Loucy (cell line): ENCODE measurements around the gene DPAGT1.

Experiments used
- H2AFZ ChIP-seq: fragments of 200-600 bp; sonication (generic); 2 replicates; pipeline ENCODE4 v1.6.0; 2016; ENCODE audit warnings: antibody characterized with exemption, mild to moderate bottlenecking, low read length, moderate library complexity
- H3F3A ChIP-seq: fragments of 200-600 bp; 2 replicates; pipeline ENCODE4 v1.6.0; 2016; ENCODE audit warnings: antibody characterized with exemption, low read depth, mild to moderate bottlenecking
- H3K27me3 ChIP-seq: fragments of 200-600 bp; sonication (generic); 2 replicates; pipeline ENCODE4 v1.6.1; 2014; ENCODE audit warnings: low read length, mild to moderate bottlenecking; ENCODE audit not compliant: insufficient read depth, poor library complexity, severe bottlenecking
- H3K36me3 ChIP-seq: fragments of 200-600 bp; sonication (generic); 2 replicates; pipeline ENCODE4 v1.6.1; 2016; ENCODE audit warnings: low read length; ENCODE audit not compliant: insufficient read depth
- H3K4me1 ChIP-seq: fragments of 200-600 bp; sonication (generic); 2 replicates; pipeline ENCODE4 v1.5.1; 2014; ENCODE audit warnings: low read length, mild to moderate bottlenecking; ENCODE audit not compliant: insufficient read depth, poor library complexity, severe bottlenecking
- H3K4me2 ChIP-seq: fragments of 200-600 bp; sonication (generic); 2 replicates; pipeline ENCODE4 v1.6.0; 2014; ENCODE audit warnings: antibody characterized with exemption, low read length, low read depth, mild to moderate bottlenecking; ENCODE audit not compliant: poor library complexity, severe bottlenecking
- H3K4me3 ChIP-seq: fragments of 200-600 bp; sonication (generic); 2 replicates; pipeline ENCODE4 v1.5.1; 2014; ENCODE audit warnings: low read length, mild to moderate bottlenecking, mixed read lengths; ENCODE audit not compliant: poor library complexity, severe bottlenecking
- H3K79me2 ChIP-seq: fragments of 200-600 bp; sonication (generic); 2 replicates; pipeline ENCODE4 v1.6.1; 2014; ENCODE audit warnings: low read length; ENCODE audit not compliant: insufficient read depth
- H3K9ac ChIP-seq: fragments of 200-600 bp; sonication (generic); 2 replicates; pipeline ENCODE4 v1.6.0; 2014; ENCODE audit warnings: mild to moderate bottlenecking, low read depth, low read length, moderate library complexity; ENCODE audit not compliant: poor library complexity, severe bottlenecking
- H3K9me2 ChIP-seq: fragments of 200-600 bp; sonication (generic); replicated peaks from 2 replicates; pipeline ENCODE4 v1.6.1; 2016; ENCODE audit warnings: low read depth, low read length, mixed read lengths
- H3K9me3 ChIP-seq: fragments of 200-600 bp; sonication (generic); 2 replicates; pipeline ENCODE4 v1.6.1; 2014; ENCODE audit warnings: mild to moderate bottlenecking, antibody characterized with exemption, low read length, low read depth; ENCODE audit not compliant: insufficient read depth
- H4K20me1 ChIP-seq: fragments of 200-600 bp; sonication (generic); 2 replicates; pipeline ENCODE4 v1.6.0; 2014; ENCODE audit warnings: antibody characterized with exemption, low read length, mild to moderate bottlenecking; ENCODE audit not compliant: insufficient read depth, poor library complexity, severe bottlenecking
- CTCF ChIP-seq: fragments of 200-600 bp; sonication (generic); conservative IDR thresholded peaks from 2 replicates; pipeline ENCODE4 v1.5.1; 2014; ENCODE audit warnings: mild to moderate bottlenecking, antibody characterized with exemption, low read length
- EZH2phosphoT487 ChIP-seq: fragments of 200-600 bp; IDR thresholded peaks from 2 replicates; pipeline ENCODE4 v1.6.1; 2018; ENCODE audit warnings: antibody characterized with exemption, mild to moderate bottlenecking, moderate library complexity, borderline replicate concordance

The DPAGT1 gene

GRCh38 chr11:119116235-119116594, 14.6 kb upstream of the DPAGT1 start:
- H2AFZ ChIP-seq = no peak overlapping the region
- no peaks in the 10 kb centered on the region for H3K9me2 ChIP-seq
- H4K20me1 ChIP-seq = no peaks in the 10 kb centered on the region
- H3K4me2 ChIP-seq = no peak overlapping the region
- no peaks in the 10 kb centered on the region for H3K9me3 ChIP-seq
- no peak overlapping the region for H3K9ac ChIP-seq
- H3K79me2 ChIP-seq = 0 out of 2 replicates have a peak, but pooled peaks cover 5% of the 10 kb centered on the region
- TF ChIP-seq EZH2phosphoT487 (no peak), CTCF (no peak)
- peaks cover 7% of the 10 kb centered on the region for H3K4me1 ChIP-seq
- H3K36me3 ChIP-seq = peaks cover 11% of the 10 kb centered on the region; the same call in 1 of the 2 replicates
- H3F3A ChIP-seq = peaks cover 3% of the 10 kb centered on the region
- H3K4me3 ChIP-seq = no peak overlapping the region
- H3K27me3 ChIP-seq = no peaks in the 10 kb centered on the region

- H3K4me1 ChIP-seq = peaks cover 4% of the 10 kb centered on the region
- peaks cover 3% of the 10 kb centered on the region for H3F3A ChIP-seq
- no peaks in the 10 kb centered on the region for H4K20me1 ChIP-seq
- no peaks in the 10 kb centered on the region for H3K9me2 ChIP-seq
- H3K9me3 ChIP-seq = no peaks in the 10 kb centered on the region
- H3K4me2 ChIP-seq = no peak overlapping the region
- no peak overlapping the region for H3K9ac ChIP-seq
- H2AFZ ChIP-seq = no peak overlapping the region
- no peaks in the 10 kb centered on the region for H3K27me3 ChIP-seq
- no peak for TF ChIP-seq CTCF
- no peak for TF ChIP-seq EZH2phosphoT487
- H3K79me2 ChIP-seq = 0 out of 2 replicates have a peak, but pooled peaks cover 5% of the 10 kb centered on the region
- peaks cover 11% of the 10 kb centered on the region; the same call in 1 of the 2 replicates for H3K36me3 ChIP-seq
- H3K4me3 ChIP-seq = no peak overlapping the region
Observed at GRCh38 chr11:119115484-119116234, 14.0 kb upstream of the DPAGT1 start.

- peaks cover 8% of the 10 kb centered on the region for H3K4me1 ChIP-seq
- TF ChIP-seq CTCF = no peak
- TF ChIP-seq EZH2phosphoT487 = no peak
- H3K9ac ChIP-seq = no peak overlapping the region
- peaks cover 3% of the 10 kb centered on the region for H3F3A ChIP-seq
- no peaks in the 10 kb centered on the region for H3K9me2 ChIP-seq
- H3K79me2 ChIP-seq = peaks cover 8% of the 10 kb centered on the region
- no peaks in the 10 kb centered on the region for H4K20me1 ChIP-seq
- no peaks in the 10 kb centered on the region for H3K27me3 ChIP-seq
- no peak overlapping the region for H3K4me3 ChIP-seq
- peaks cover 11% of the 10 kb centered on the region; the same call in 1 of the 2 replicates for H3K36me3 ChIP-seq
- no peak overlapping the region for H2AFZ ChIP-seq
- no peak overlapping the region for H3K4me2 ChIP-seq
- H3K9me3 ChIP-seq = no peaks in the 10 kb centered on the region
Observed at GRCh38 chr11:119114351-119114750, 12.7 kb upstream of the DPAGT1 start.
